Loucy (cell line): ENCODE results near the gene KLF3.

Experiments used
- H2AFZ ChIP-seq: fragments of 200-600 bp; sonication (generic); 2 replicates; pipeline ENCODE4 v1.6.0; 2016; ENCODE audit warnings: antibody characterized with exemption, mild to moderate bottlenecking, low read length, moderate library complexity
- H3F3A ChIP-seq: fragments of 200-600 bp; 2 replicates; pipeline ENCODE4 v1.6.0; 2016; ENCODE audit warnings: antibody characterized with exemption, low read depth, mild to moderate bottlenecking
- H3K27me3 ChIP-seq: fragments of 200-600 bp; sonication (generic); 2 replicates; pipeline ENCODE4 v1.6.1; 2014; ENCODE audit warnings: low read length, mild to moderate bottlenecking; ENCODE audit not compliant: insufficient read depth, poor library complexity, severe bottlenecking
- H3K36me3 ChIP-seq: fragments of 200-600 bp; sonication (generic); 2 replicates; pipeline ENCODE4 v1.6.1; 2016; ENCODE audit warnings: low read length; ENCODE audit not compliant: insufficient read depth
- H3K4me1 ChIP-seq: fragments of 200-600 bp; sonication (generic); 2 replicates; pipeline ENCODE4 v1.5.1; 2014; ENCODE audit warnings: low read length, mild to moderate bottlenecking; ENCODE audit not compliant: insufficient read depth, poor library complexity, severe bottlenecking
- H3K4me2 ChIP-seq: fragments of 200-600 bp; sonication (generic); 2 replicates; pipeline ENCODE4 v1.6.0; 2014; ENCODE audit warnings: antibody characterized with exemption, low read length, low read depth, mild to moderate bottlenecking; ENCODE audit not compliant: poor library complexity, severe bottlenecking
- H3K4me3 ChIP-seq: fragments of 200-600 bp; sonication (generic); 2 replicates; pipeline ENCODE4 v1.5.1; 2014; ENCODE audit warnings: low read length, mild to moderate bottlenecking, mixed read lengths; ENCODE audit not compliant: poor library complexity, severe bottlenecking
- H3K79me2 ChIP-seq: fragments of 200-600 bp; sonication (generic); 2 replicates; pipeline ENCODE4 v1.6.1; 2014; ENCODE audit warnings: low read length; ENCODE audit not compliant: insufficient read depth
- H3K9ac ChIP-seq: fragments of 200-600 bp; sonication (generic); 2 replicates; pipeline ENCODE4 v1.6.0; 2014; ENCODE audit warnings: mild to moderate bottlenecking, low read depth, low read length, moderate library complexity; ENCODE audit not compliant: poor library complexity, severe bottlenecking
- H3K9me2 ChIP-seq: fragments of 200-600 bp; sonication (generic); replicated peaks from 2 replicates; pipeline ENCODE4 v1.6.1; 2016; ENCODE audit warnings: low read depth, low read length, mixed read lengths
- H3K9me3 ChIP-seq: fragments of 200-600 bp; sonication (generic); 2 replicates; pipeline ENCODE4 v1.6.1; 2014; ENCODE audit warnings: mild to moderate bottlenecking, antibody characterized with exemption, low read length, low read depth; ENCODE audit not compliant: insufficient read depth
- H4K20me1 ChIP-seq: fragments of 200-600 bp; sonication (generic); 2 replicates; pipeline ENCODE4 v1.6.0; 2014; ENCODE audit warnings: antibody characterized with exemption, low read length, mild to moderate bottlenecking; ENCODE audit not compliant: insufficient read depth, poor library complexity, severe bottlenecking
- CTCF ChIP-seq: fragments of 200-600 bp; sonication (generic); conservative IDR thresholded peaks from 2 replicates; pipeline ENCODE4 v1.5.1; 2014; ENCODE audit warnings: mild to moderate bottlenecking, antibody characterized with exemption, low read length
- EZH2phosphoT487 ChIP-seq: fragments of 200-600 bp; IDR thresholded peaks from 2 replicates; pipeline ENCODE4 v1.6.1; 2018; ENCODE audit warnings: antibody characterized with exemption, mild to moderate bottlenecking, moderate library complexity, borderline replicate concordance

KLF3 gene

GRCh38 chr4:38659346-38659745 is 4.7 kb upstream of the KLF3 start:
- peaks cover 9% of the 10 kb centered on the region for H3K4me1 ChIP-seq
- TF ChIP-seq EZH2phosphoT487 (no peak), CTCF (no peak)

GRCh38 chr4:38660838-38661237 is 3.2 kb upstream of the KLF3 start:
- Histone ChIP-seq H4K20me1 (no peaks in the 10 kb centered on the region), H3K27me3 (peaks cover 48% of the 10 kb centered on the region)
- TF ChIP-seq CTCF (no peak), EZH2phosphoT487 (no peak)

More at GRCh38 chr4:38659346-38659745, 4.7 kb upstream of the KLF3 start:
- Histone ChIP-seq H4K20me1 (no peaks in the 10 kb centered on the region), H3K79me2 (no peaks in the 10 kb centered on the region), H3K27me3 (peaks cover 33% of the 10 kb centered on the region), H3K4me3 (no peak overlapping the region), H3K4me2 (no peak overlapping the region), H3K9me3 (no peaks in the 10 kb centered on the region), H2AFZ (no peak overlapping the region), H3K36me3 (no peaks in the 10 kb centered on the region), H3F3A (no peaks in the 10 kb centered on the region), H3K9me2 (no peaks in the 10 kb centered on the region), H3K9ac (no peak overlapping the region)

GRCh38 chr4:38661371-38661770 is 2.6 kb upstream of the KLF3 start:
- Histone ChIP-seq H3K4me2 (no peak overlapping the region), H3K4me1 (peaks cover 11% of the 10 kb centered on the region), H3F3A (peaks cover 7% of the 10 kb centered on the region; the same call in 1 of the 2 replicates), H3K9me2 (no peaks in the 10 kb centered on the region), H3K4me3 (no peak overlapping the region), H3K36me3 (no peaks in the 10 kb centered on the region), H3K27me3 (peaks cover 53% of the 10 kb centered on the region), H4K20me1 (no peaks in the 10 kb centered on the region), H3K9ac (no peak overlapping the region), H3K79me2 (no peaks in the 10 kb centered on the region), H3K9me3 (no peaks in the 10 kb centered on the region), H2AFZ (no peak overlapping the region)
- TF ChIP-seq CTCF, result no peak
- no peak for TF ChIP-seq EZH2phosphoT487

More at GRCh38 chr4:38660838-38661237, 3.2 kb upstream of the KLF3 start:
- Histone ChIP-seq H3K79me2 (no peaks in the 10 kb centered on the region), H2AFZ (no peak overlapping the region), H3K4me2 (no peak overlapping the region), H3K36me3 (no peaks in the 10 kb centered on the region), H3K4me1 (peaks cover 11% of the 10 kb centered on the region), H3K9ac (no peak overlapping the region), H3K9me2 (no peaks in the 10 kb centered on the region), H3F3A (peaks cover 2% of the 10 kb centered on the region; the same call in 1 of the 2 replicates), H3K9me3 (no peaks in the 10 kb centered on the region), H3K4me3 (no peak overlapping the region)
